Activated CD4-positive, alpha-beta T cell treated with anti-CD3 and anti-CD28 coated beads, Interleukin-2, amount 50 U/mL, for 1 hour (primary cell): Measurements from ENCODE around the gene SLC43A2.
A peak's percentile ranks its signal among the peaks of the same experiment; 100 is the strongest.
"Not testable (repeated sequence)": the region's sequence is repeated elsewhere in the genome, so short reads cannot be mapped to it uniquely, and the experiment has no call there.

Experiments
- DNase-seq: peaks from one replicate; pipeline ENCODE4 v3.0.0-alpha.2; 2020

The SLC43A2 gene

DNA sequence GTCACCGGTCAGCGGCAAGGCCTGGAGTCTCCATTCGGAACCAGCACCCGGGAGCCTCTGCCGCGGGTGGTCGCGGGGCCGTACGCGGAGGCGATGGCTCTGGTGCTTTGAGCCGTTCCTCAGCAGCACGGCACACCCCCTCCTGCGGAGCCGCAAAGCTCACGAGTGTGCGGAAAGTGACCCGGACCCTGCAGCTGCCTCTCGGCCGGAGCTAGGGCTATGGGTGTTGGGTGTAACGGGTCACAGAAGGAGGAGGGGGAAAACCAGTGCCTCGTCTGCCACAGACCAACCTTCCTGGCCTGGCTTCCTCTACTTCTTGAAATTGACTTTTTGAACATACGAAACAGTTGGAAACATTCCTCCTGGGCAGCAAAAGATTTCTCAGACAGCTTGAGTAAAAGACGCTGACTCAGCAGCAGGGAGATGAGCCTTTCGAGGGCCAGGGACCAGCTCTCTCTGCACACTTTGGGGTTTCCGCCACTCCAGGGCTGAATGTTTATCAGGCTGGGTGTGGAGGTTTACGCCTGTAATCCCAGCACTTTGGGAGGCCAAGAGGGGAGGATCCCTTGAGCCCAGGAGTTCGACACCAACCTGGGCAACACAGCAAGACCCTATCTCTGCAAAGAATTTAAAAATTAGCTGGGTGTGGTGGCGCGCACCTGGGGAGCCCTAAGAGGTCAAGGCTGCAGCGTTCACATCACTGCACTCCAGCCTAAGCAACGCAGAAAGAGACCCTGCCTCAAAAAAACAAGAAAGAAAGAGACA is 39.6 kb downstream of the SLC43A2 start:
- DNase-seq: no peak

DNA sequence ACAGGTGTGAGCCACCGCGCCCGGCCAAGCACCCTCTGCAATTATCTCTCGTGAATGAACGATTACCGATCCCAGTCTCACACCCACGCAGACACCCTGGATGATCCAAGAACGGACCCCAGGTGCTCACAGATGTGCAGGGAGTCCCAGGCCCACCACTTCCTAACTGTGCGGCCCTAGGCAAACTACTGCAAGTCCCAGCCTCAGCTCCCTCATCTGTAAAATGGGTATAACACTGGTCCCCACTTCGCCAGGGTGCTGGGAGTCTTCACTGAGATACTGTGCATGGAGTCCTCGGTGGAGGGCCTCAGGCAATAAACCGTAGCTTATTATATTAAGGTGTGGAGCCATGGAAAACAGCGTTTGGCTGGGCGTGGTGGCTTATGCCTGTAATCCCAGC is 44.5 kb downstream of the SLC43A2 start:
- DNase-seq: no peak

DNA sequence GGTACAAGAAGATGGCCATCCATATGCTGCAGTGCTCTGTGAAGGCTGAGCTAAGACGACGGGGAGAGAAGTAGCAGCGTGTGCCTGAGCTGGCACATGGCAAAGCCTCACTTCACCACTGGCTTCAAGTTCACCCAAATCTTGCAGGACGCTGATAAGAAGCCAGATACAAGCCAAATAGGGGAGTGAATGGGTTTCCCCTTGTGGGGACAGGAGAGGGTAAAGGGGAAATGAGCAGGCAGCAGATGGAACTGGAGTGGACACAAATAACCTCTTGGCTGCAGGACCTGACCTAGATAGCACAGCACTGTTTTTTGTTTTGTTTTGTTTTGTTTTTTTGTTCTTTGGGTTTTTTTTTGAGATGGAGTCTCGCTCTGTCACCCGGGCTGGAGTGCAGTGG is 45.1 kb downstream of the SLC43A2 start:
- no peak for DNase-seq

DNA sequence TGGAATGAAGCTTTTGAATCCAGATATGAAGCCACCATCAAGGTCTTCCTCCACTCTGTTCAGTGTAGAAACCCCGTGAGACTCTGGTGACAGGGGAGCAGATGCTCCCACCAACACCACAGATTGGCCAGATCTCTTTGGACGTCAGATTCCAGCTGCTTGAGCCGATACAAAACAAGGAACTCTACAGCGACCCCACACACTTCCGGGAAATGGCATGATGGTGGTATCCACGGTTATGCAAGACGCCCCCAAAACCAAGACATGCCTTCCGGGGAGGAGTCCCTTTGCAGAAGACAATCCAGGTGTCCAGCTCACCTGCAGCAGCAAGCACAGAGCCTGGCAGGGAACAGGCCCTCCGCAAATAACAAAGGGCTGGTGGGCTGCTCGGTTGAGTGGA is 46.3 kb downstream of the SLC43A2 start:
- DNase-seq: no peak

DNA sequence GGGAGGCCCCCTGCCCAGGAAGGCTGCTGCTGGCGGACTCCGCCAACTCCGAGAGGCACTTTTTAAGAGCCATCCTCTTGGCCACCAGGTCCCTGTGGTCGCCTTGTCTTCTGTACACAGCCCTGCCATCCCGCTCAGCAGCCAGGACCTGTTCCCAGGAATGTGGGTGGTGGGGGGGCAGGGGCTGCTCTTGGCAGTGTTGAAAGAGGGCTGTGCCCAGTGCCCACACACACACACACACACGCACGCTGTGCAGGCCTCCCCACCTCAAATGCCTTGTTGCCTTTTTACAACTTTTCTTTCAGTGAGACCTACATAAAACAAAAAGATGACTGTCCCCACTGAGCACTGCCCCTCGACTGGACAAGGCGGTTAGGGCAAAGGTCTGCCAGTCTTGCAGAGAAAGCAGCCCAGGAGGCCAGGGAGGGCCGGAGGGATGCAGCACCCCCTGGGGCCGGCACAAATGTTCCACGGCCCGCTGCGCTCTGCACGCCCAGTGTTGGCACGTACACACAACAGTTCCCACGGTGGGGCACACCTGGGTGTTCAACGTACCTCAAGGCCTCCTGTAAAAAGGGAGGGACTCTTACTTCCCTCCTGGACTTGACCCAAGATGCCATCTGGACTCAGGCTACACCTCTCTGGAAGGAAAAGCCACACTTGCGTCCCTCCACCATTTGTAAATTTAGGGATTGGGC is 47.5 kb downstream of the SLC43A2 start:
- no peak for DNase-seq

DNA sequence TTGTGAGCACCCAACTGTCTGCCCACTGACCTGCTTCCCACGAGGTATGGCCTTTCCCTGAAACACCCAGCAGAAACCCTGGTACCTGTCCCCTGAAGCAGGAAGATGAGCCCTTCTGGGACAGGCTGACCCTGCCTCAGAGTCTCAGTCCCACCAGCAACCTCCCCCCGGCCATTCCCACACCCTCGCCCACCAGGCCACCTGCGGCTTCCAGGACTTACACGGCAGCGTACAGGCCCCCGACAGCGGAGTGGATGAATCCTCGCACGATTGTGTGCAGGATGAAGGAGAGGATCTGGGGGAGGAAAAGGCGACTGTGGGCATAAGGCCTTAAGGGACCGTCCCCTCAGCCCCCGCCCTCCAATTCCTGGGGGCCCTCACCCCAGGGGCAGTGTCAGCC is 50.6 kb downstream of the SLC43A2 start:
- no peak for DNase-seq

DNA sequence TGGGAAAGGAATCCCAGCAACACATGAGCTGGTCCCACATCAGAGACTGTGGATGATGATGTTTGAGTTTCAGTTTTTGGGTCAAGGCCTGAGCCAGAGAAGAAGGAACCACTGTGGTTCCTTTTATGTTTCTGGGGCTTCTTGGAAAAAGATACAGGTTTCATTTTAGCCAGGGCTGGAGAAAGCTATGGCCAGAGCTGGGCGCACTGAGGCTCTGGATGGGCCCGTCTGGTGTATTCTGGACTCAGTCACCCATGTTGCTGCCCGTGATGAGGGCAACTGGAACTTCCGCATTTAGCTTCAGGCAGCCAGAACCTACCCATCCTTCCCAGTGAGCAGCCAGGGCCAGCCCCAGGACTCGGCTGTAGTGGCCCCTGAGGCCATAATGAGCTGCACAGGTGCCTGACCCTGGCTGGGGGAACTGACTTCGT is 51.0 kb downstream of the SLC43A2 start:
- DNase-seq: no peak

DNA sequence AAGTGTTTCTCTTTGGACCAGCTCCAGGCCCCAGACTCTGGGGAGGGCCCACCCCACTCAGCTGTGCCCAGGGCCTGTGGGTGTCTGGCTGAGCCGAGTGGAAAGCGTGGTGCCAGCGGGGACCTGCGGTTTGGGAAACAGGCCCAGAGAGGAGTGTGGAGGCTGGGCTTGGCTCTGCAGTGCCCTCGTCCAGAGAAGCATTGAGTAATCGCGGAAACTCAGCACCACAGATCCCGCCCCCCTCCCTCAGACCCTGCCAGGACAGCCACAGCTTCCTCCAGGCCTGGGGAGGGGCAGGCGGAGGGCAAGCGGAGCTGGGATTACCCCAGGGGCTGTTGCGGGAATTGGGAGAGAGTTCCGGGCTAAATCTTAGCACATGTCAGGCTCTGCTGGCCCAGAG is 51.5 kb downstream of the SLC43A2 start:
- DNase-seq: no peak

DNA sequence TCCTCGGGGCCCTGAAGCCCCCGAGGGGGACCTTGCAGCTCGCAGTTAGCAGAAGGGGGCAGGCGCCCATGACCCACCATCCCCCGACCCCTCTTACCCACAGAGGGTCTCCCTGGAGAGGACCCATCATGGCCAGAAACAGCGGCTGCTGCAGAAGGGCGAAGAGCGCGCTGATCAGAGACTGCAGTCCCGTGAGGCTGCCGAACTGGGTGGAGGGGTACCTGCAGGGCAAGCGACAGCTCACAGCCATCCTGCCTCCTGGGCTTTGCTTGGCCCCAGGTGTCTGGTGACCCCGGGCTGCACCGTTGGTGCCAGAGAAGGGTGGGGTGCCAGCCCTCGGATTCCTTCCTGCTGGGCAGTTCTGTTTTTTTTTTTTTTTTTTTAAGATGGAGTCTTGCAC is 52.1 kb downstream of the SLC43A2 start:
- no peak for DNase-seq

DNA sequence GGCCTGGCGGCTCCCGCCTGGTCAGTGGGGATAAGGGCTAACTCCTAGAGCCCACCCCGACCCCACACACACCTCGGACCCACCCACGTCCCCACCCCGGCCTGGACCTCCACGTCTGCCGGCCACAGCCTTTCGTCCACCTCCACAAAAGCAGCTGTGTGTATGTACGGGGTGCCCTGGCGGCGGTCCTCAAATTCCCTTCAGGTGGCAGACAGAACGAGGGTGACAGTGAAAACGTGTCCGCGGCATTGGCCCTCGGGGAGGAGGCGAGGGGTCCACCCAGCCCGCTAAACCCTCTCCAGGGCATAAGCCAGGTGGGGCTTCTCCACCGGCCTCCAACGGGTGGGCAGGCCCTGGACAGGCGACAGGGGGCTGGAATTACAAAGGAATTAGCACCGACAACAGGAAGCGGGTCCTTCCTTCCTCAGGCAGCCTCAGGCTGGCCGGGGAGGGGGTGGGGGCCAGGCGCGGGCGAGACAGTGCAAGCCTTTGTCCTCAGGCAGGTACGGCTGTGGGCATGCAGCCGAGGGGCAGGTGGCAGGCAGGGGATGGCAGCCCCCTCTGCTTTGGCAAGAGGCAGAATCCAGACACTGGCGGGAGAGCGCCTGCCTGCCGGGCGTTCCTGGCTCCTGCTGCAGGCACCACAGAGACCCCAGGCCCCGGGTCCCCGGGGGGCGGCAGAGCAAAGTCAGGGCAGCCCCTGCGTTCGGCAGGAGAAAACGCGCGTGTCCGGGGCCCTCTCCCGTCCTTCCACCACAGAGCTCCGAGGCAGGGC is 53.8 kb downstream of the SLC43A2 start:
- no peak for DNase-seq

DNA sequence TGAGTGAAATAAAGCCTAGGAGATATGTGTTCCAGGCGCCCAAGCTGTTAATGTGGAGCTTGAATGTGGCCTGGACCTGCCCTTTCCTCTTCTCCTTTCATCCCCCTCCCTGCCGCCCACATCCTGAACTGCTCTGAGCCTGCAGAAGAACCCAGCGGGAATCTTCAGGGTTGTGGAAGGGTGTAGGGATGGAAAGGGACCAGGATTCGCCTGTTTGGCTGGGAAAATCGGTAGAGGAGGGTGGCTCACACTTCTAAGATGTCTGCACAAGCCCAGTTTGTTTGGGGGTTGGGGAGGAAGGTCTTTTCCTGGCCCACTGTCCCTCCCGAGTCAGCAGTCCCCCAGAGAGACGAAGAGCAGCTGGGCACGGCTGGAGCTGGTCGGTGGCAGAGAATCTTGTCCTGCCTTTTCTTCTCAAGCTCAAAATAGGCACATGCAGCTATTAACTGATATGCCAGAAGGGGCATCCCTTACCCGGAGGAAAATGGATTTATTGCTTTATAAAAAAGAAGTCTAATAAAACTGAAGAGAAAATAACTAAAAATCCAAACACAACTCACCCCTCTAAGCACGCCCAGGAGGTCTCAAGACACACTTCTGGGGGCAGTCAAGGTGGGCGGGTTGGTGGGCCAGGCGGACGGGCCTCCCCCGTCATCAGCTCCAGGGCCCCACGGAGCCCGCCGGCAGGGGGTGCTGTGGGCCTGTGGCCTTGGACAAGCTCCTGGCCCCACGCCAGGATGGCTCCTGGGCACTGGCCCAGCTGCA is 54.5 kb downstream of the SLC43A2 start:
- peak; percentile 36 for DNase-seq

DNA sequence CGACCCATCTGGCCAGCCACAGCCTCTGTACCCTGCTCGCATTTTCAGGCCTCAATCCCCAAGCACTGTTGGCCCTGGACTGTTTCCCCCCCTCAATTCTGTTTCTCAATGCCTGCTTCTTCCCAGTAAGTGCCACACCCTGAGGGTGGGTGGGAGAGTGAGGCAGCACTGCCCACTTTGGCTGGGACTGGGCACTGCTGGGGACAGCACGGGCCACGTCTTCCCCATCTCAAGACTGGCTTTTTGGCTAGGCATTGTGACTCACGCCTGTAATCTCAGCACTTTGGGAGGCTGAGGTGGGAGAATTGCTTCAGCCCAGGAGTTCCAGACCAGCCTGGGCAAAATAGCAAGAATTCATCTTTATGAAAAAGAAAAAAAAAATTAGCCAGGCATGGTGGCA is 56.0 kb downstream of the SLC43A2 start:
- DNase-seq: not testable (repeated sequence)

DNA sequence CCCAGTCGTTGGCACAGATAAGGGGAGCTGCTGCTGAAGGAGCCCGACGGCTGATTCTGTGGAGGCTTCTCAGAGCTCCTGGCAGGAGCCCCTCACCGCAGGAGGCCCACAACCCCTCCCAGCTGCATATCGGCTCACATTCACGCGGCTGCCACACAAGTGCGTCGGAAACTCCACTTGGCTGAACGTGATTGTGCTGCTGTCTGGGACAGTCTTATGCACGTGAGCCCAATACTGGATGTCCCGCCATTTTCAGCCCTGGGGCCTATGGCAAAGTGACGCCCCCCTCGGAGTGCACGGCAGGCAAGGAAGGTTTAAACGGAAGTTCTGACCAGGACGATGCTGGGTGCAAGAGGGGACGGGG is 57.3 kb downstream of the SLC43A2 start:
- no peak for DNase-seq

DNA sequence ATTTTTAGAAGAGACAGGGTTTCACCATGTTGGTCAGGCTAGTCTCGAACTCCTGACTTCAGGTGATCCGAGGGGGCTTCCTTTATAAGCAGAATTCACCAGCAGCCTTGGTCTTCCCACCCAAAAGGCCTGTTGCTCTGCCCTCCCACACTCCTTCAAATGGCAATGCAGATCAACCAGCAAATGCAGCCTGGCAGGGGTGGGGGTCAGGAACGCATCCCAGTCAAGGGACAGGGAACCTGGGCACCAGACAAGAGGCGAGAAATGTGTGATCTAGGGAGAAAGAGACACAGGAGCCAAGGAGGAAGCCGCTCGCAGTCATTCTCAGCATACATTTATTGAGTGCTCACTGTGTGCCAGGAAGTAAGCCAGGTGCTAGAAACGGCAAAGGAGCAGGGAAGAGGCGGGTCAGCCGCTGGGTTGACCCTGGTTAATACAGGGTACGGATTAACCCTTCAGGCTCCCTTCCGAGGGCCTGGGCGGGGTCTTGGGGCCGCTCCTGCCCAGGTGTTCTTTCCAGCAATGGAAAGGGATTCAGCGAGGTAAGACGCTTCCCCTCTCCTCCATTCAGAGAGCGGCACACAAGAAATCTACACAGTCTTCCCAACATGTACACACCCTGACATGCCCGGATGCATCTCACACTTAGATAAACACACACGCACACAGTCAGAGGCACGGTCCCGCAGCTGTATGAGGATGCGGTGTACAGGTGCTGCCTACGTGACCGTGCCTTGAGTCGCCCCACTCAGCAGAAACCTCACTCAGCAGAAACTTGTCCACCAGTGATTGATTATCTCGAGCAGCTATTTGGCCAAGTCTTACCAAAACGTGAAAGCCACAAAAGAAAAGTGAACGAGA is 59.5 kb downstream of the SLC43A2 start:
- no peak for DNase-seq

DNA sequence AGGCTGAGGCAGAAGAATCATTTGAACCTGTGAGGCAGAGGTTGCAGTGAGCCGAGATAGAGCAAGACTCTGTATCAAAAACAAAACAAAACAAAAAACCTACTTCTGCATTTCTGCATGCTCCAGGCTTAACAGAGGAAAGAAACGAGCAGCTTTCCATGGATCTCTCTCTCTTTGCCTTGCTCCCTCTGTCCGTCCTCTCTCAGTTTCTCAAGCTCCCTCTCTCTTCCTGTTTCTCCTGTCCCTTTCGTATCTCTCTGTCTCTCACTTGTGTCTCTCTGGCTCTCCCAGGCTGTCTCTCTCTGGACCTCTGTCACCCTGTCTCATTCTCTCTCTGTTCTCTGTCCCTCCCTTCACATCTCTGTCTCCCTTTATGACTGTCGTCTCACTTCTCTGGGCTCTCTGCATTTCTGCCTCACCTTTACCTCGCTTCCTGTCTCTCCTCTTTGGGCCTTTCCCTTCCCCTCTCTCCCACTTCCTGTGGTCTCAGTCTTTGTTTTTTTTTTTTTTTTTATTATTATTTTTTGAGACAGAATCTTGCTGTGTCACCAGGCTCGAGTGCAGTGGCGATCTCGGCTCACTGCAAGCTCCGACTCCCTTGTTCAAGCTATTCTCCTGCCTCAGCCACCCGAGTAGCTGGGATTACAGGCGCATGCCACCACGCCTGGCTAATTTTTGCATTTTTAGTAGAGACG is 62.0 kb downstream of the SLC43A2 start:
- peak; percentile 12 for DNase-seq

DNA sequence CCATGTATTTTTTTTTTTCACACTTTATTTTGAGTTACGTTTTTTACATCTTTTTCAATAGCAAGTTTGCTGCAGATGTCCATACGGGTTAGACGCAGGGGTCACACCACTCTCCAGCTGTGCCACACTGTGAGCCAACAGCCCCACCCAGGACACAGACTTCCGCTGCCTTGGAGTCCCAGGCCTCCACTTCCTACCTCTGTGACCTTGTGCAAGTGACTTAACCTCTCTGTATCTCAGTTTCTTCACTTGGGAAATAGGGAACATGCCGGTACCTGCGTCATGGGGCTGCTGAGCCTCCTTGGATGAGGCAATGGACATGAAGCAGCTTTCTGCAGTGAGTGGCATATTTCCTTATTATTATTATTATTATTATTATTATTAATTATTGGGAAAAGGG is 62.8 kb downstream of the SLC43A2 start:
- DNase-seq: no peak

DNA sequence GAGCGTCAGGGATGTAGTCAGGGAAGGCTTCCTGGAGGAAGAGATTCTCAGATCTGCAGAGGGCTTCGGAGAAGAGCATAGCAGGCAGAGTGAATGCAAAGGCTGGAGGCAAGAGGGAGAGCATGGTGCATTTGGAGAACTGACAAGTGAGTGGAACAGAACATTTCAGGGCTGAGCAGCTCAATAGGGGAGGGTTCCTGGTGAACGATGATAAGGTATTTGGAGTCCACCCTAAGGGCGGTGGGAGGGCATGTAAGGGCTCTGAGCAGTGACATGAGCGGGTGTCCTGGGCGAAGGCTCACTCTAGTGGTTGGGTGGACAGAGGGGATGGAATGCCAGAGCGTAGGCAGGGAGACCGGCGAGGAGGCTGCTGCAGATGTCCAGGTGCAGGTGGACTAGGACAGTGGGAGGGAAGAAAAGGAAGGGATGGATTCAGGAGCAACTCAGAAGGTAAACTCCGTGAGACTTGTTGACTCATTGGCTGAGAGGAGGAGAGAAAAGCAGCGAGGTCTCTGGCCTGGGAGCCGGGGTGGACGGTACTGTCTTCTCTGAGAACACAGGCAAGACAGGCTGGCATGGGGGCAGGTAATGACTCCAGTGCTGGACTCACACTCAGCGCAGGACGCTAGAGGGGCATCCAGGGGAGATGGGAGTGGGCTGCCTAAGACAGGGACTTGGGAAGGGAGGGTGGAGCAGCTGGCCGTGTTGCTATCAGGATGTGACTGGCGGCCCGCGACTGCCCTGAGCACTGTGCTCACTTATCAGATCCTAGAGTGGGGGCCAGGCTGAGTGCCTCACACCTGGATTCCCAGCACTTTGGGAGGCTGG is 64.6 kb downstream of the SLC43A2 start:
- no peak for DNase-seq

DNA sequence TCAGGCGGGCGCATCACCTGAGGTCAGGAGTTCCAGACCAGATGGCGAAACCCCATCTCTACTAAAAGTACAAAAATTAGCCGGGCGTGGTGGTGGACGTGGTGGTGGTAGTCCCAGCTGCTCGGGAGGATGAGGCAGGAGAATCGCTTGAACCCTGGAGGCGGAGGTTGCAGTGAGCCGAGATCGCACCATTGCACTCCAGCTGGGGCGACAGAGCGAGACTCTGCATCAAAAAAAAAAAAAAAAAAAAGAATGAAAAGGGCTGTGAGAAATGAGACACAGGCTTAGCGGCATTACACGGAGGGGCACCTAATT is 65.2 kb downstream of the SLC43A2 start:
- not testable (repeated sequence) for DNase-seq

DNA sequence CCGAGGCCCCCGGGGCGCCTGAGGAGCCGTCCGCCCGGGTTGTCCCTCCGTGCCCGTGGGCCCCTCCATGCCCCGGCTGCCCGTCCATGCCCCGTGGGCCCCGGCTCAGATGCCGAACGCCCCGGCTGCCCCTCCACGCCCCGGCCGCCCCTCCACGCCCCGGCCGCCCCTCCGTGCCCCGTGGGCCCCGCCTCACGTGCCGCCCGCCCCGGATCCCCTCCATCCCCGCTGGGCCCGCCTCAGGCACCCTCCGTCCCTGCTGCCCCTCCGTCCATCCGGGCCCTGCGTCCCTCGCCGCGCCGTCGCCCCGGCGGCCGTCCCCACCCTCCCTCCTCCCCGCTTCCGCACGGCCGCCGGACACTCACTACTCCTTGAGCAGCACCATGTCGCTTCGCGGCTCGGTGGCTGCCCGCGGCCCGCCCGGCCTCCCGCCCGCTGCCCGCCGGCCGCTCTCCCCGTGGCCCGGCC is 66.4 kb downstream of the SLC43A2 start:
- DNase-seq: no peak

DNA sequence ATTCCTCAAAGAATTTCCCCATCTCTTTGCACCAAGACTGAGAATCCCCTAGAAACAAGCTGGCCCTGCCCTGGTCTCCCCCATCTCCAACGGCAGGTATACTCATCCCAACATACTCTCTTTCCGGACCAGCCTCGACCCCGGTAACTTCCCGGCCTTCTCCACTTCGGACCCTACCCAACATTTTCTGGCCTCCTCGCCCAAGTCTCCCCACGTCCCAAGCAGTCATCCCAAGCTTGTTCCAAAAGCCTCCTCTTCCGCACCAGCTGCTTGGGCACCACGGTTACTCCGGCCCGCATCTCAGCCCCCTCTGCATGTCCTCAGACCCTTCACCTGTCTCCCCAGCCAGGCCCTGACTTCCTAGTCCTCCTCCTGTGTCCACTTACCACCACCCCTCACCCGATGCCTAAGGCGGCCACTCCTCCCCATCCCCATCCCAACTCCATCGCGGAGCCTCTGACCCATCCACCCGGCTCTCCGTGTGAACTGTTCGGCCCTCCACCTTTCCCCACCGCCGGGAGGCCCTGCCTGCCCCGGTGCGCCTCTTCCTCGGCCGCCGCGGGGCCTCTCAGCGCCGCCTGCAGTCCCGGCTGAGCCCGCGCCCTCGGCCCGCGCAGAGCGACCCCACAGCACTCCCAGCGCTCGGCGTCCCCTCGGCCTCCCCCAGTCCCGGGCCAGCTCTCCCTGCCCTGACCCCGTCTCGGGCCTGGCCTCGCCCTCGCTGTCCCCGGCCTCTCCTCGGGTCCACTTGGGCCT is 67.0 kb downstream of the SLC43A2 start:
- DNase-seq: peak; percentile 30
